GM19455 (cell line): ENCODE measurements around the gene GGACT.
"Not testable (repeated sequence)": the region's sequence is repeated elsewhere in the genome, so short reads cannot be mapped to it uniquely, and the experiment has no call there.

Experiments
- ATAC-seq: cut with Tn5 transposase; IDR thresholded peaks from one replicate; pipeline ENCODE4 v1.9.1; 2021; ENCODE audit not compliant: unreplicated experiment

Gene GGACT

GRCh38 chr13:100532090-100532766 is 56.4 kb downstream of the GGACT start:
- ATAC-seq, result no peak

DNA sequence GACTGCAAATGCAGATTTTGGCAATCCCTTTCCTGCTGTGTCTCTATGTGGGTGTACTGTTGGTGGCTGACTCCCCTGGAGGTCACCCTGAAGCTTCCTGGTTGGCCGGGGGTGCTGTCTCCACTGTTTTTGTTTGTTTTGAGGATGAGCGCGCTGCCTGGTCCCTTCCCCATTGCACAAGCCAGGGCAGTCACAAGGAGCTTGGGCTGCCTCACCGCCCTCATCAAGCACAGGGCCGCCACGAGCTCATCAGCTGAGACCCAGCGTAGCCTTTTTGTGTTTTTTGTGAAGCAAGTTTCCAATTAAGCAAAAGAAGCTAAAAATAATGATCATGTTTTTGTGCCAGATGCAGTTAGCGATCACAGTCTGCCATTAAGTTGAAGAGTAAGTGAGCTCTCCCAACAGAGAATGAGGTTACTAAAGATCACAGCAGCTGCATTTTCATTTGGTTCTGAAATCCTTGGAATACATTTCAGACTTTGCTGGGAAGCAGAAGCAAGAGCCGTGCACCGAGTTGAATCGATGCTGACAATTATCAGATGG is 57.8 kb downstream of the GGACT start:
- ATAC-seq, result no peak

GRCh38 chr13:100529666-100530377 is 58.8 kb downstream of the GGACT start:
- no peak for ATAC-seq

GRCh38 chr13:100528820-100529219 is 59.8 kb downstream of the GGACT start:
- ATAC-seq, result no peak

GRCh38 chr13:100528353-100528752 is 60.2 kb downstream of the GGACT start:
- ATAC-seq, result no peak

DNA sequence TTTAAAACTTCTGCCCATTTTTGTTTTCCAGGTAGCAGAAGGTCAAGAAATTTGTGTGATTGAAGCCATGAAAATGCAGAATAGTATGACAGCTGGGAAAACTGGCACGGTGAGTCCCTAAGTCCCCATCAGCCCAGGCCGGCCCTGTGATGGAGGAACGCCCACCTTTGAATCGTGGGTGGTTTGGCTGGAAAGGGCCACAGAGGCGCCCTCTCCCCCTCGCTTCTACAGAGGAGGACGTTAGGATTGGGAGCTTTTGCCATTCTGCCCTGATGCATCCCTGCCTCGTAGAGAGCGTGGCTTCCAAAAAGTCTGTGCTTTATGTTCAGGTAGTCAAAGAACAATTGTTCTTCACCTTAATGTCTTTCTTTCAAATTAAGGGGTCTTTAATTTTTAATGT is 60.9 kb downstream of the GGACT start:
- no peak for ATAC-seq

- no peak for ATAC-seq
These were observed 62.1 kb downstream of the GGACT start for GRCh38 chr13:100526318-100527000.

DNA sequence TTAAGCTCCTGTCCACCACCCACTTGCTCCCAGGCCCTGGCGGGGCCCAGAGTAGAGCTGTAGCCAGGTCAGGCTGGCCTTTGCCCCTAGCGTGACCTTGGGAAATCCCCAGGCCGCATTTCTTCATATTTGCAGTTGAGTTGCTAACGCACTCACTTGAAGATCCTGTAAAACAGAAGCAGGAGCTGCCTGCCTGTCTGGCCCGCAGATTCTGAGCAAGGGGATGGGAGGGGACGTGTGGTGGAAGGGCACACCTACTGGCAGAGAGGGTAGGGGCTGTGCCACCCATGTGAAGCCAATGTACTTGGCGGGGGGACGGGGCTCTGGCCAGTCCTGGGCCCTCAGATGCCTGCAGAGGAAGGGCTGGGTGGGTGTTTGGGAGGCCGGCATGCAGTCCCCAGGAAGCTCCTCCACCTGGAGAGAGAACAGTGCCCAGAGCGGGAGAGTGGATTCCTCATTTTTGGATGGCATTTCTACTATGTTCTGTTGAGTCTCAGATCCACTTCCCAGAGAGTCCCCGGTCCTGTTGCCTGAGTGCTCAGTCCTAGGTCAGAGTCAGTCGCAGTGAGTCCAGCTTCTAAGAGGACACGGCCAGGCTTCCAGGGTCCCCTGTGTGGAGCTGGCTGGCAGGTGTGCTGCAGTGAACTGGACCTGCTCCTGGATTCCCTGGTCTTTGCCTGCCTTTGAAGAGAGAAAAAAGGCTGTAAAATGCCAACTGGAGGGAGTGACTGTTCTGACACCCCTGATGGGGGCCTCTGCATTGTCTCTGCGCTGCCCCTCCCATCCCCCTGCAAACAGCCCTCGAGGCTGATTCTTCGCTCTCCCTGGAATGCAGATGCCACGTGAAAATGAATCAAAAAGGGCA is 62.9 kb downstream of the GGACT start:
- ATAC-seq, result no peak

DNA sequence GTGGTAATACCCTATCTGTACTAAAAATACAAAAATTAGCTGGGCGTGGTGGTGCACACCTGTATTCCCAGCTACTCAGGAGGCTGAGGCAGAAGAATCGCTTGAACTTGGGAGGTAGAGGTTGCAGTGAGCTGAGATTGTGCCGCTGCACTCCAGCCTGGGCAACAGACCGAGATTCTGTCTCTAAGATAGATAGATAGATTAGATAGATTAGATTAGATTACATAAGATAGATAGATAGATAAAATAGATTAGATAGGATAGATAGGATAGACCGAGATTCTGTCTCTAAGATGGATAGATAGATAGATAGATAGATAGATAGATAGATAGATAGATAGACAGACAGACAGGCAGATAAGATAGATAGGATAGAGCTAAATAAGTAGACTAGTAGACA is 63.9 kb downstream of the GGACT start:
- ATAC-seq, result not testable (repeated sequence)

DNA sequence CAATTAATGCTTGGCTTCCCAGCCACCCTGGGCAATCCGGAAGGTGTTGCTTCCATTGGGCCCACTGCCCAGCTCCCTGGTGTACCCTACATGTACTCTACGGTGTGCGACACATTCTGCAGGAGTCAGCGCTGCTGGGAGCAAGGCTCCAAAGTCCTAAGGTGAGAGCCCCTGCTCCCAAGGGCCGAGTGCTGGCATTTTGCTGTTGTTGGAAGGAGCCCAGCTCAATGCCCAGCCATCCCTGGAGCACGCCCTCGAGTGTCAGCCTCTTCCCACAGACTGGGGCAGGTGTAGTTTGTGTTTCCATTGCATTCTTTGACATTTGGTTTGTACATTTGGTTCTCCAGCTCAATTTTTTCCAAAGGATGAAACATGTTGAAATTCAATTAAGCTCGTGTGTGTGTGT is 64.6 kb downstream of the GGACT start:
- no peak for ATAC-seq

DNA sequence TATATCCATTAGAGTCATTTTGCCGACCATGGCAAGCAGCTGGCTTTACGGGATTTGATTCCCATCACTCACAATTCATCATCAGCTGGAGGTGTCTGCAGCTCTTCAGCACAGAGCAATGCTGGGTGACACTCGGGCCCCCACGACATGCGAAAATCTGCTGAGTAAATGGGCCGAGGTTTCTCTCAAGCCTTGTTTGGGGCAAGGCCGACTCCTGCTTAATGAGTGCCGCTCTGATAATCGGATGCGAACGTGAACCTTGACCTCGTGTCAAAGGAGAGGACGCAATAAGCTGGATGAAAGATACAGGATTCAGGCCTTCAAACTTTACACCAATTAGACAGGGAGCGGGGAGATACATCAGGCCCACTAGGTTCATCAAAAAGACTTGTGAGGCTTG is 65.2 kb downstream of the GGACT start:
- no peak for ATAC-seq

DNA sequence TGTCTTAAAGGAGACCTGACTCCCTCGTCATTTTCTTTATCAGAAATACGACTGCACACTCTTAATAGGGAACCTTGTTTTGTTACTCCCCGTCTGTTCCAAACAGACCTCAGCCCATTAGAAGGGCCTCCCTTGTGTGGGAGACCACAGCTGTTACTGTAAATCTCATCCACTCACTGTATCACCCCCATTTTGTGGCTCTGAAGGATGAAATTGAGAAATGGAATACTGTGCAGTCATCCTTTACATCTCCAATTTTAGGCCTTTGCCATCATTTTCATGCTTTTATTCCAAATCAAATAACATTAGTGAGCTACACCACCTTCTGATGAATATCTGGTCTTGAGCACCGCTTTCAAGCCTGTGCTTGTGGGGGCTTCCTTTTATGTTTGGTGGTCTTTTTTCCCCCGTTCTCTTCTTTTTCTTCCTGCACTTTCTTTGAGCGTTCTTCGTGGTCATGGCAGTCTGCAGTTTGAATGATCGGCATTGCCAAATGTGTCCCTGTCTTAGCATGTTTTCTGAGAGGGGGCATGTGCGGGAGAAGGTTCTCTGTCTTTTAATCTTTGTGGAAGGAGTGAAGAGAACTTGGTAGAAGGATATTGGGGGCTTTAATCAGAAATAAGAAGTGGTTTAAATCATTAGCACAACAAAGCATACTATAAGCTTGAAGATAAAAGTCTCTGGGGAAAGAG is 65.8 kb downstream of the GGACT start:
- no peak for ATAC-seq

DNA sequence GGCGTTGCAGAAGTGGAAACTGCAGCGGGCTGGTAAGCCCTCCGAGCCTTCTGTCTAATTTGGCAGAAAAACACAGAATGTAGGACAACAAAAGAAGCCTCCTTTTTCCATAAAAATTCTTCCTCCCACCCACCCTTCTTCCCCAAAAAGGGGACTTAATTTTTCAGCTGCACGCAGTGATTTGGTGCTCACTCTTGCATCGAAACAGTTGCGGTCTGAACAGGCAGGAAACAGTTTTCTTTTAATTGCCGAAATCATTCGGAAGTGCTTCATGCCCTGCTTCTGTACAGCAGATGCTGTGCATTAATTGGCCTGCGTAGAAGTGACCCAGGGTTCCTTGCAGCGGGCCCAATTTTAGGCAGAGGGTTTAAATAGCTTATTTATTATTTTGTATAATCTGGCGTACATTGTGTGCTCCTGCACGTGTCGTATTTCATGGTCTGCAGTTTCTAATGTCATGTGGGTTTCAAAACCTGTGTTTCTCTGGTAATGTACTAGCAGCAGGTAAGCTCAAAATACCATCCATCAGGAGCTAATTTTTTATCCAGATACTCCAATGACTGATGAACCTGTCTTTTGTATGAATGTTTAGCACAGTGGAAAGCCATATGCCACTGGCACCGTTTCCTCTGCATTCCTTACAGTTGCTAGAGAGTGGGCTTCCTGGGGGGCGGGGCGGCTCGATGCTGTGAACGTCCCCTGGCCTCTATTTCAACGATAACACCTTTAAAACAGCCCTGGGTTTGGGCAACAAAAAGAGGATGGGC is 66.6 kb downstream of the GGACT start:
- ATAC-seq, result no peak

DNA sequence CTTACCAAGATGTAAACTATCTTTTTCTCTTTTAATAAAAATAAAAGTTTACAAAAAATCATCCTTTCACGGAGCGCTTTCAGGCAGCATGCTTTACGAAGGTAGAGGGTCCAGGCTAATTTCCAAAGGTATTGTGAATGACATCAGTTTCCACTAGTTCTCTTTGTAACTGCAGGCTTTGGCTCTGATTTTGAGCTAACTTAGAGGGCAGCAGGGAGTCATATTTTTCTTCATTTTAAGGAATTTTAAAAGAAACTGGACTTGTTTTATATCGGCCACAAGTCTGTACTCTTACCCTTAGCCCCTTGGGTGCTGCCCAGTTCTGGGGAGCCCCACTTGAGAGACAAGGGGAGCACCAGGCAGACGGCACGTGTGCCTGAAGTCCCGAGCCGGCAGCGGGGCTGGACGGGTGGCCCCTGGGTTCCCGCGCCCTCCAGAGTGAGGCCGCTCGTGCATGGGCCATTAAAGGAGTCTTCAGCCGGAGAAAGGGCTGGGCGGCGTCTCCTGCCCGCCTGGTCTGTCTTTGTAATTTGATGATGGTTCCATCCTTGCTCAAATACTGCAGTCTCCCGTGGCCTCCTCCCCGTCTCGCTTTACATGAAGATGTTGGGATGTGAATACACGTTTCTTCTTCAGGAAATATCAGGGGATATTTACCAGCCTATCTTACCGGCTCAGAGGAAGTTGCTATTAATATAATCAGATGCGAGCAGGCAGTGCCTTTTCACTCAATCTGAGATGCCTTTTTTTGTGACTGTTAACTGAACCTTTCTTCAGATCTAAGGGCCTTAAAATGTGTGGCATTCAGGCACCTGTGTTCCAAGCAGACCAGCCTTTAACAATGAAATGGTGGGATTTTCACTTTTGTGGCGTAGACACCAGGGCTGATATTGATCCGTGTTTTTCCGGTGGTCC is 67.4 kb downstream of the GGACT start:
- no peak for ATAC-seq

- ATAC-seq, result no peak
These were observed 69.0 kb downstream of the GGACT start for GRCh38 chr13:100519626-100520025.

GRCh38 chr13:100518394-100519062 is 70.1 kb downstream of the GGACT start:
- no peak for ATAC-seq

GRCh38 chr13:100517728-100518127 is 70.9 kb downstream of the GGACT start:
- ATAC-seq, result no peak

GRCh38 chr13:100517135-100517534 is 71.5 kb downstream of the GGACT start:
- ATAC-seq, result no peak
